Spinal cord (tissue), 10 donors: ENCODE data around the gene NKX6-2. TPM values are rescaled to one million over a fixed set of nuclear protein-coding genes. Genes with fewer than 3 reads are reported as not detected.
"Not testable (repeated sequence)": the region's sequence is repeated elsewhere in the genome, so short reads cannot be mapped to it uniquely, and the experiment has no call there.

Source experiments
- DNase-seq, 6 donors: peaks; one replicate each; pipeline versions ENCODE4 v3.0.0 to v3.0.0-alpha.2; 2013 to 2015; ENCODE audit warnings: low spot score in 6 of 6, low read depth in 4 of 6
- H3K27ac ChIP-seq: one replicate; pipeline ENCODE4 v1.5.1; 2013; ENCODE audit warnings: low read depth, low read length, control low read depth
- H3K27me3 ChIP-seq: one replicate; pipeline ENCODE4 v1.6.1; 2013; ENCODE audit warnings: low read length; ENCODE audit not compliant: control insufficient read depth, insufficient read depth
- H3K36me3 ChIP-seq: one replicate; pipeline ENCODE4 v1.6.1; 2013; ENCODE audit warnings: low read length; ENCODE audit not compliant: control insufficient read depth, insufficient read depth
- H3K4me1 ChIP-seq: one replicate; pipeline ENCODE4 v1.6.1; 2013; ENCODE audit warnings: low read length; ENCODE audit not compliant: control insufficient read depth, insufficient read depth
- H3K4me3 ChIP-seq: one replicate; pipeline ENCODE4 v1.5.1; 2013; ENCODE audit warnings: low read depth, low read length, control low read depth
- H3K9me3 ChIP-seq: one replicate; pipeline ENCODE4 v1.6.1; 2013; ENCODE audit warnings: low read length; ENCODE audit not compliant: control insufficient read depth, insufficient read depth
- WGBS: methylation state at CpG from one replicate; pipeline ENCODE4 v1.1.5; 2013; ENCODE audit warnings: missing lambda C conversion rate; ENCODE audit not compliant: insufficient coverage; 5-methylcytosine and 5-hydroxymethylcytosine counted together
- polyA plus RNA-seq, 2 donors: library from polyadenylated mRNA; unstranded; fragments of 120-200 nt; gene quantifications; one replicate each; pipeline ENCODE4 v1.2.1, GENCODE V29; 2013; ENCODE audit not compliant: insufficient read length in 2 of 2
- total RNA-seq, 2 donors: library from RNA; depleted of rRNA in 1 of 2; stranded (reverse); fragments of 120-200 nt in 1 of 2; fragments of >200 nt in 1 of 2; gene quantifications; one replicate each; pipeline versions ENCODE4 v1.2.3 to v1.2.4, GENCODE V29; 2013 to 2014
- donor health status: healthy.

NKX6-2 gene
- total and polyA plus RNA-seq, 4 donors: 11.6 to 40.4 (median 27.3) TPM

DNA sequence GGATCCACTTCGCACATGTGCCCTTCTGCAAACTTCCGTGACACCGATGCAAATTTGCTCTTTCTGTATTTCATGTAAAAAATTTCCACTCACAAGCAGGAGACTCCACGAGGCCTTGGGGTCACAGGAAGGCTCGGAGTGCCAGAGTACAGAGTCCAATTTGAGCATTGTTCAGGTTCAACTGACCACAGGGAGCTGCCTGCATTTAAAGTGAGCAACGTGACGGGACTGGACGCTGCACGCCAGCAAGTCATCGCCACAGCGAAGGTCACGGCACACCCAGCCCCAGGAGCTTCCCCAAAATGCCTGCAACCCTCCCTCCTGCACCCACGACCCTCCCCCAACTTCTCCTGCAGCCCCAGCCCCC, 41.5 kb upstream of the NKX6-2 start:
- Histone ChIP-seq H3K27ac (no peak overlapping the region), H3K4me3 (no peak overlapping the region), H3K27me3 (peaks cover 9% of the 10 kb centered on the region), H3K36me3 (no peaks in the 10 kb centered on the region), H3K4me1 (no peaks in the 10 kb centered on the region), H3K9me3 (no peaks in the 10 kb centered on the region)
- WGBS: 88% methylated on average over 13 of the region's 13 CpGs
- no peak for DNase-seq

DNA sequence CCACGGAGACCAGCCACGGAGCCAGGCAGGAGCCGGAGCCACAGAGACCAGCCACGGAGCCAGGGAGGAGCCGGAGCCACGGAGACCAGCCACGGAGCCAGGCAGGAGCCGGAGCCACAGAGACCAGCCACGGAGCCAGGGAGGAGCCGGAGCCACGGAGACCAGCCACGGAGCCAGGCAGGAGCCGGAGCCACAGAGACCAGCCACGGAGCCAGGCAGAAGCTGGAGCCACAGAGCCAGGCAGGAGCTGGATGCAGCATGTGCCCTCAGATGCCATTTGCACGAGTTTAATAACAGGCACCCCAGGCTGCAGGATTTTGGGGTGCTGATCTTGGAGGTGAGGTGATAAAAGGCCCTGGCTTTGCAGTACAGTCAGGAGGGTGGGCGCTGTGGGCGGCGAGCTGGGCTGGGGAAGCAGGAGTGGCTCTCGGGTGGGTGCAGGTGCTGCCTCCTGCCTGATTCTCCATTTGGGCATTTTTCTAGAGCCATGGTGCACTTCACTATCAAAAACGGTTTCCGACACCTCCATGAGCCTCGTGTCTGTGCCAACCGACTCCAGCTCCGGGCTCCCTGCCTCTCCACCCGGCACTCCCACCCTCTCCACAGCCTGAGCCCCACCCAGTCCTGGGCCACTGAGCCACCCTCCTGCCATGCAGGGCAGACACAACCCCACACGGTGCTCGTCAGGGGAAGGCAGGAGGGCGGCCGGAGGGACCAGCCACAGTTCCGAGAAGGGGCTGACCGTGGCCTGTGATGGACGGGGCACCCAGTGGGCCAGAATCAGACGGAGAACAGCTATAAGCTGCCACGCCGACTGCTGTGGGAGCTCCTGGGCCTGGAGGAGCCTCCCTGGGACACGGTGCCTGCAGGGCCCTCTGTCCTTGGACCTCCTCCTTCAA, 40.8 kb upstream of the NKX6-2 start:
- Histone ChIP-seq H3K9me3 (no peaks in the 10 kb centered on the region), H3K4me1 (no peaks in the 10 kb centered on the region), H3K4me3 (no peak overlapping the region), H3K27me3 (peaks cover 5% of the 10 kb centered on the region), H3K27ac (no peak overlapping the region), H3K36me3 (no peaks in the 10 kb centered on the region)
- DNase-seq: no peak
- WGBS: 98% methylated on average over 30 of the region's 36 CpGs

- not testable (repeated sequence) for H3K4me3 ChIP-seq, DNase-seq, H3K4me1 ChIP-seq, H3K27me3 ChIP-seq, H3K36me3 ChIP-seq, H3K27ac ChIP-seq, H3K9me3 ChIP-seq
- WGBS: 95% methylated on average over 34 of the region's 34 CpGs
Observed at GRCh38 chr10:132825783-132826523, 40.0 kb upstream of the NKX6-2 start.

GRCh38 chr10:132820056-132820455, 34.1 kb upstream of the NKX6-2 start:
- H3K4me3 ChIP-seq: no peak overlapping the region
- no peak overlapping the region for H3K27ac ChIP-seq
- DNase-seq: no peak
- H3K27me3 ChIP-seq: no peaks in the 10 kb centered on the region
- H3K9me3 ChIP-seq: no peaks in the 10 kb centered on the region
- 88% methylated on average over 11 of the region's 13 CpGs for WGBS
- H3K36me3 ChIP-seq: peaks cover 4% of the 10 kb centered on the region
- H3K4me1 ChIP-seq: no peaks in the 10 kb centered on the region

DNA sequence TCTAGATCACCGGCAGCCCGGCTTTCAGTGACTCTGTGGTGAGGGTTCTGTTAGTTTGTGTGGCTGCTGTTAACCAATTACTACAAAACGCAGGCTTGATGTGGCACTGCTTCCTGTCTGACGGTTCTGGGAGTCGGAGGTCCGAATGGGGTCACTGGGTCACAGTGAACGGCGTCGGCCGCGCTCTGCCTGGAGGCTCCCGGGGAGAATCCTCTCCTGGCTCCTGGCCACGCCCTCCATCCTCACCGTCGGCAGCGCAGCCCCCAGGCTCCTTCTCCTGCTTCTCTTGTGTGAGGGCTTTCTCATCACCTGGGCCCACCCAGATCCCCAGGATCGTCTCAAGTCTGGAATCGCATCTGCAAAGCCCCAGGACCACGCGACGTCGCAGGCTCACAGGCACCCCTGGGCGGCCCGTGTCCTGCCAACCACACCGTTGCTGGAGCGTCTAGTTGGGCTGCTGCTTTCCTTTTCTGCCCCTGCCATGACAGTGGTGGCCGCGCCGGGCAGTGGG, 31.8 kb upstream of the NKX6-2 start:
- no peaks in the 10 kb centered on the region for H3K9me3 ChIP-seq
- no peaks in the 10 kb centered on the region for H3K27me3 ChIP-seq
- no peak for DNase-seq
- H3K36me3 ChIP-seq: peaks cover 7% of the 10 kb centered on the region
- no peak overlapping the region for H3K27ac ChIP-seq
- WGBS: 89% methylated on average over 26 of the region's 29 CpGs
- H3K4me1 ChIP-seq: no peaks in the 10 kb centered on the region
- no peak overlapping the region for H3K4me3 ChIP-seq

DNA sequence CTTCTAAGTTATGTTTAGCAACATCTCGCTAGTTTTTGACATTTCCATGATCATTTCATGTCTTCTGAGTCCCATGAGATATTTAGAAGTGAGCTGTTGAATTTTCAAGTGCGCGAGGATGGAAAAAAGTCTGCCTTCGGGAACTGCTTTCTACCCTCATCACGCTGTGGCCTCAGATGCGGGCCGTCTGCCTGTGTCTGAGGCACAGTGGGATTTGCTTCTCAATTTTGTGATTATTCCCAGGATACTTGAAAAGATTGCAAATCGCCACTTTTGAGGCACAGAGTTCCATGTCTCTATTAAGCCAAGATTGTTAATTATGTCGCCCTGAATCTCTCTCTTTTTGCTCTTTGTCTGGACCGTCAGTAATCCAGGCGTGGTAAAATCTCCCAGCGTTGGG, 30.8 kb upstream of the NKX6-2 start:
- peak in 1 of 6 donors; percentile 9 for DNase-seq
- Histone ChIP-seq H3K36me3 (peaks cover 7% of the 10 kb centered on the region), H3K27me3 (no peaks in the 10 kb centered on the region), H3K4me3 (no peak overlapping the region), H3K4me1 (no peaks in the 10 kb centered on the region), H3K27ac (no peak overlapping the region), H3K9me3 (no peaks in the 10 kb centered on the region)
- WGBS: 72% methylated on average over 7 of the region's 12 CpGs

DNA sequence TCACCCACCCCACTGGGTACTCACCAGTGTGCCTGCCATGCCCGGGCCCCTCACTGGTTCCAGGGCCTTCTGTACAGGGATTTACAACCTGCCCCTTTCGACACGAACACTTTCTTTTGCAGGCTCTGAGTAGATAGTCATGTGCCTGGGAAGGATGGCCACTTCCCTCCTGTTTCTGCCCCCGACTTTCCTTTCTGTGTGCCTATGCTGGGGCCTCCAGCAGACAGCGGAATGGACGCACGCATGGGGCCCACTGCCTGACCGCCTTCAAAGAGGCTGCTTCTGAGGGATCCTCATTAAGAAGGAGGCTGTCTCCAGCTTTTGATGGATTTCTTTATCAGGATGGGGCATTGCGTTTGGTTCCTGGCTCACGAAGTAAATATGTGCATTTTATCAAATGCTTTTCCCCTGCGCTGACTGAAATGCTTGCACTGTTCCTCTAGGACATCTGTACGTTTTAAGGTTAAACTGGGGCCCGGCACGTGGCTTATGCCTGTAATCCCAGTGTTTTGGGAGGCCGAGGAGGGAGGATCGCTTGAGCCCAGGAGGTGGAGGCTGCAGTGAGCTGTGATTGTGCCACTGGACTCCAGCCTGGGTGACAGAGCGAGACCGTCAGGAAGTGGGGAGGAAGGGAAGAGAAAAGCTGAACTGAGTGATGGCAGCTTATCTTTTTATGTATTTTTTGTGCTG, 29.4 kb upstream of the NKX6-2 start:
- no peaks in the 10 kb centered on the region for H3K9me3 ChIP-seq

DNA sequence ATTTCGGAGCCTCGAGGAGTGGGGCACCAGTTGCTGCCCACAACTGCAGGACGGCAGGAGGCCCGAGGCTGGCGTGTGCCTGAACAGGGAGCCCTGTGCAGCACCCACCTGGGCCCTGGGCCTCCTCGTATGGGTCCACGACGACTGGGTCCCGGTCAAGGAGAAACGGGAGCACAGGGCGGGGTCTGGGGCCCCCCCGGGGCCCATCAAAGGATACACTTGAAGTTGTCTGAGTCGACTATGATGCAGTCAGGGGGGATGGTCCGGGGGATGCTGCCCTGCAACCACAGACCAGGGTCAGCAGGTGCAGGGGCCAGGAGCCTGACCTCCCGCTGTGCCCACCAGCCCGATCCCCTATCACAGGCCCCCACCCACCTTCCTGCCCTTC, 28.5 kb upstream of the NKX6-2 start:
- H3K9me3 ChIP-seq: no peaks in the 10 kb centered on the region
- no peaks in the 10 kb centered on the region for H3K27me3 ChIP-seq
- no peaks in the 10 kb centered on the region for H3K4me1 ChIP-seq
- DNase-seq: no peak
- WGBS: 83% methylated on average over 14 of the region's 16 CpGs
- no peak overlapping the region for H3K27ac ChIP-seq
- H3K36me3 ChIP-seq: peaks cover 12% of the 10 kb centered on the region
- no peak overlapping the region for H3K4me3 ChIP-seq

More for the DNA sequence above, 29.4 kb upstream of the NKX6-2 start:
- DNase-seq: no peak
- no peak overlapping the region for H3K27ac ChIP-seq
- H3K4me1 ChIP-seq: no peaks in the 10 kb centered on the region
- WGBS: 75% methylated on average over 18 of the region's 18 CpGs
- H3K36me3 ChIP-seq: peaks cover 12% of the 10 kb centered on the region
- H3K4me3 ChIP-seq: no peak overlapping the region
- no peaks in the 10 kb centered on the region for H3K27me3 ChIP-seq

DNA sequence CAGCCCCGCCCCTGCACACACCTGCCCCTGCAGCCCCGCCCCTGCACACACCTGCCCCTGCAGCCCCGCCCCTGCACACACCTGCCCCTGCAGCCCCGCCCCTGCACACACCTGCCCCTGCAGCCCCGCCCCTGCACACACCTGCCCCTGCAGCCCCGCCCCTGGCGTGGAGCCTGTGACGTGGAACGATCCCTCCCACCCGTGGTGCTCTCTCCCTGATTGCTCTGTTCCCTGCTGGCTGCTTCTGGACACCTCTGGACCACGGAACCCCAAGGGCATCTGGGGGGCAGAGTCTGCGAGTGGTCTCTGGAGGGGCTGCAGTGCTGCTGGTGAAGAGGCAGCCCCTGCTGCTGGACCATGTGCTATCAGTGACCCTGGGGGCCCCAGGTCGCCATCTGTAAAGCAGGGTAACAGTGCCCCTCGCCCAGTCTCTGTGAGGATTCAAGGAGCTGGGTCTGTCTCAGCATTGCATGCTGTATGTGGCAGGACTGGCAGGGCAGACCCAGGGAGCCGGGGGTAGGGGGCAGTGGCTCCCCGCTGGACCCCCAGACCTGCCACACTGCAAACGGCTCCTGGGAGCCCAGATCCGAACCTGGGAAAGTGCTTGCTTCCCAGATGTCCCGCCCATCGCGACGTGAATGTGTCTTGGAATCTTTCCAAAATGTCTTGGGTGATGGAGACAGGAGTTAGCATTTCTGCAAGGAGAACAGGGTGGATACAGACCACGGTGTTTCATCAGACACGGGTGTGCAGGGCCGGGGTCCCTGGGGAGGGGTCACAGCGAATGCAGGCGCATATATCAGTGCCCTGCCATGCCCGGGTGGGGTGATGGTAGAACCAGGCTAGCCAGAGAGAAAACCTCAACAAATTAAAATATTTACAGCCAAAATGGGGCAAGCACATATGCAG, 27.9 kb upstream of the NKX6-2 start:
- Histone ChIP-seq H3K9me3 (no peaks in the 10 kb centered on the region), H3K27ac (no peak overlapping the region), H3K27me3 (no peaks in the 10 kb centered on the region), H3K4me1 (no peaks in the 10 kb centered on the region), H3K36me3 (peaks cover 16% of the 10 kb centered on the region), H3K4me3 (no peak overlapping the region)
- WGBS: 79% methylated on average over 22 of the region's 28 CpGs
- no peak for DNase-seq
